GM21360 (cell line): ENCODE measurements around the gene AMBRA1.
"Not testable (repeated sequence)": the region's sequence is repeated elsewhere in the genome, so short reads cannot be mapped to it uniquely, and the experiment has no call there.

Experiments
- ATAC-seq: cut with Tn5 transposase; IDR thresholded peaks from one replicate; pipeline ENCODE4 v1.9.1; 2021; ENCODE audit warnings: mild to moderate bottlenecking, moderate library complexity; ENCODE audit not compliant: unreplicated experiment

Gene AMBRA1

GRCh38 chr11:46387456-46387855 is 206.4 kb downstream of the AMBRA1 start:
- ATAC-seq: no peak

DNA sequence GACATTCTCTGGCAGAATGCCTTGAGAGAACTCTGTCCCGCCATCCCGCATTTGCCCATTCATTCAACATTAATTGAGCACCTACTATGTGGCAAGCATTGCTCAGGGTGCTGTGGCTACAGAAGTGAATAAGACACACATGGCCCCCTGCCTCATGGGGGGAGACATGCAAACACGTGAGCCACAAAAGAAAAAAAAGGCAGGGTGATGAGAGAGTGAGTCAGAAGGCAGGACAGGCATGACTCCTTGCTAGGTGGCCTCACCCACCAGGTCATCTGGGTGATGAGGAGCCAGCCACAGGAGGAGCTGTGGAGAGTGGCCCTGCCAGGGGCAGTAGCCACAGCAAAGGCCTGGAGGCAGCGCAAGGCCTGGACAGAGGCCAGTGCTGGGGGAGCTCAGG is 207.1 kb downstream of the AMBRA1 start:
- no peak for ATAC-seq

DNA sequence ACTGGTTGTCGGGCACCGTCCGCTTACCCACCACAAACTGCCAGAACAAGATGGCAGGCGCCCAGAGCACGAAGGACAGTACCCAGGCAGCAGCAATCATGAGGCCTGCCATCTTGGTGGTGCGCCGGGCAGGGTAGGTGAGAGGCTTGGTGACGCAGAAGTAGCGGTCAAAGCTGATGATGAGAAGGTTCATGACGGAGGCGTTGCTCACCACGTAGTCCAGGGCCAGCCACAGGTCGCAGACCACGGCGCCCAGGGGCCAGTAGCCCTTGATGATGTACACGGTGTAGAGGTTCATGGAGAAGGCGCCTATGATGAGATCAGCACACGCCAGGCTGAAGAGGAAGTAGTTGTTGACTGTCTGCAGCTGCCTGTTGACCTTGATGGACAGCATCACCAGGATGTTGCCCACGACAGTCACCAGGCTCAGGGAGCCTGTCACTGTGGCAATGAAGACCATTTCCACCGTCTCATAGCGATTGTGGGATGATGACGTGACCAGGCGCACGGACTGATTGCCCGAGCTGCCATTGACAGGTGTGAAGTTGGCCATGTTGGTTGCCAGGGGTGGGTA is 207.7 kb downstream of the AMBRA1 start:
- ATAC-seq: no peak

DNA sequence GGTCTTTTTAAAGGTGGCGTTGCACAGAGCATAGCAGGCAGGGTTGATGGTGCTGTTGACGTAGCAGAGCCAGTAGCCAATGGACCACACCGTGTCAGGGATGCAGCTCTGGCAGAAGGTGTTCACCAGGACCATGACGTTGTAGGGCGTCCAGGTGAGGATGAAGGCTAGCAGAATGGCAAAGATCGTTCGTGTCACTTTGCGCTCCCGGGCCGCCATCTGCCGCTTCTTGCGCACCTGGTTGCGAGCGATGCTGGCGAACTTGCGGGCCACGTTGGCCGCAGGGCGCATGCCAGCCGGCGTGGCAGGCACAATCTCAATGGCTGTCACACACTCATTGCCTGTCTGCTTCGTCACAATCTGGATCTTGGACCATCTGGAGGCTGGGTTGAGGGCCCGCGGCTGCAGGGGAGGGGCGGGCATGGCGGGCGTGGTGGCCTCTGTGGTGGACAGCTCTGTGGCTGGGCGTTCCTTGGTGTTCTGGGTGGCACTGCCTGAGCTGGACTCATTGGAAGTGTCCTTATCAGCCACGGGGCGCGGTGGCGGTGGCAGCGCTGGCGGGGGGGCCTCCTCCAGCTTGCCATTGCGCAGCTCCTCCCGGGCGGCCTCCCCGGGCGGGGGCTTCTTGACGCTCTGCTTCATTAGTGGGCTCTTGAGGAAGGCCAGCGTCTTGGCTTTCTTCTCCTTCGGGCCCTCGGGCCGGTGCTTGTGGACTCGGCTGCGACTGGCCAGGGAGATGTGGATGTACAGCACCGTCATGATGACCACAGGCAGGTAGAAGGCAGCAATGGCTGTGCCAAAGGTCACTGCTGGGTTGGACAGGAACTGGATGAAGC is 208.4 kb downstream of the AMBRA1 start:
- no peak for ATAC-seq

DNA sequence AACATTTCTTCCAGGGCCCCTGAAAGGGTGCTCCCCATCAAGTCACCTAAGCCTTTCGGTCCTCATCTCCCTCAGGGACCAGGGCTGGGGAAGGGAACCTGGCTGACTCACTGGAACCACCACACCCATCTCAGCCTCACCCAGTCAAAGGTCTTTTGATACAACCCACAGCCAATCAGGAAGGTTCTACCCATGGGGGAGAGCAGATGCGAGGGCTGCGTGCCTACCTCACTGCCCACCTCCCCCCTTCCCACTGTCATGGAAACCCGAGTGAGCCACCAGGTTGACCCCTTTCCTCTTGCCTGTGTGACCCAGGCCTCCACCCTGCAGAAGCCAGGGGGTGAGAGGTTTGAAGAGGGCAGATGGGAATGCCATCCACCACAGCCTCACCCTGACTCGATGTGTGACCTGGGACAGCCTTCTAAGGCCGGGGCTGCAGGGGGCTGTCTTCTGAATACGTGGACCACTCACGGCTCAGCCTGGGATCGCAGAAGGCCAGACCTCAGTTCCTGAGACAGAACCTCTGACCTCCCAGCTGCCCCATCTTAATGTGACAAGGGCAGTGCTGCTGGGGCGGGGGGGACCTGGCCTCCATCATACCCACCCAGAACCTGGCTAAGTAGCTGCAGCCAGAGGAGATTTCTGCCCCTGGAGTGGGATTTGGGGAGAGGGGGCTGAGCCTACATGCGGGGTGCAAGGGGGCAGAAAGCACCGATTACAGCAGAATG is 209.7 kb downstream of the AMBRA1 start:
- no peak for ATAC-seq

GRCh38 chr11:46383404-46383758 is 210.4 kb downstream of the AMBRA1 start:
- ATAC-seq: no peak

- no peak for ATAC-seq
Measured at GRCh38 chr11:46382646-46383403, 211.0 kb downstream of the AMBRA1 start.

- ATAC-seq: no peak
Measured at GRCh38 chr11:46381819-46382645, 211.8 kb downstream of the AMBRA1 start.

DNA sequence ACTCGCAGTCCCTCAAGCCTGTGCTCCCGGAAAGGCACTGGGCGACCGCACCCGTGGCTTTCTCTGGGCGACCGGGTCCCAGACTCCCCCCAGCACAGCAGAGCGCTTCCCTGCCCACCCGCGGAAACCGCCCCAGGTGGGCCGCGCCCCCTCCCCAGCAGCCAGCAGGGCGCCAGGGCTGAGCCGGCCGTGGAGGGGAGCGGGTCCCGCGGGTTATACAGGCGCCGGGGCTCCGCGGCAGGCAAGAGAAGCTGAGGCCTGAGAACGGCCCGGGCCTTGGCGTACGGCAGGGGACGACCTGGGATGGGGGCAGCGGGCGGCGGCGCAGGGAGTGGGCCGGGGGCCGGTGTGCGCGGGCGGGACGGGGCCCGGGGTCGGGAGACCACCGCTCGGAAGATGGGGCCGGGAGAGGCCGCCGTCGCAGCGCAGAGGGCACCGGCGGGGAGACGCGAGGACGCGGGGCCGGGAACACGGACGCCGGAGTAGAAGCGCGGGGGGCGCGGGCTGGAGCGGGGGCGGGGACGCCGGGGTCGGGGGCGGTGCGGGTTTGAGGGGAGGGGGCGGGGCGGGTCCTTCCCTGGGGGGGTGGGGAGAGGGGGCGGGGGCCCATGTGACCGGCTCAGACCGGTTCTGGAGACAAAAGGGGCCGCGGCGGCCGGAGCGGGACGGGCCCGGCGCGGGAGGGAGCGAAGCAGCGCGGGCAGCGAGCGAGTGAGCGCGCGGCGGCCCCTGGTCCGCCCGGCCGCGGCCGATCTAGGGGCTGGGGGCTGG is 212.6 kb downstream of the AMBRA1 start, which contains the start of gene MDK:
MDK (plus strand) TSS at position 622 of the 771 bp plus-strand sequence. CDS start 389 bp downstream, outside the sequence.
- ATAC-seq: no peak

- ATAC-seq: no peak
Measured at GRCh38 chr11:46380340-46381047, 213.3 kb downstream of the AMBRA1 start.

DNA sequence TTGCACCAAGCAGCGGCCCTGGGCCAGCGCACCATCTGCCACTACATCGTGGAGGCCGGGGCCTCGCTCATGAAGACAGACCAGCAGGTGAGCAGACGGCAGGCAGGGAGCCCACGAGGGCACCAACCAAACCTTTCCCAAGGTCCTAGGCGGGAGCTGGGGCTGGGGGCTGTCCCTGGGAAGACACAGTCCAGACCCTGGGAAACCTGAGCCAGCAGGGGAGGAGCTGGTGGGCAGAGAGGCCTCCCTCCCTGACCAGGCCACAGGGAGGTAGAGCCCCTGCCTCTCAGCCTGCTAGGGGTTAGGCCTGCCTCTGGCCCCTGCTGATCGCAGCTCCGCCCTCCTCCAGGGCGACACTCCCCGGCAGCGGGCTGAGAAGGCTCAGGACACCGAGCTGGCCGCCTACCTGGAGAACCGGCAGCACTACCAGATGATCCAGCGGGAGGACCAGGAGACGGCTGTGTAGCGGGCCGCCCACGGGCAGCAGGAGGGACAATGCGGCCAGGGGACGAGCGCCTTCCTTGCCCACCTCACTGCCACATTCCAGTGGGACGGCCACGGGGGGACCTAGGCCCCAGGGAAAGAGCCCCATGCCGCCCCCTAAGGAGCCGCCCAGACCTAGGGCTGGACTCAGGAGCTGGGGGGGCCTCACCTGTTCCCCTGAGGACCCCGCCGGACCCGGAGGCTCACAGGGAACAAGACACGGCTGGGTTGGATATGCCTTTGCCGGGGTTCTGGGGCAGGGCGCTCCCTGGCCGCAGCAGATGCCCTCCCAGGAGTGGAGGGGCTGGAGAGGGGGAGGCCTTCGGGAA is 214.1 kb downstream of the AMBRA1 start:
- not testable (repeated sequence) for ATAC-seq

DNA sequence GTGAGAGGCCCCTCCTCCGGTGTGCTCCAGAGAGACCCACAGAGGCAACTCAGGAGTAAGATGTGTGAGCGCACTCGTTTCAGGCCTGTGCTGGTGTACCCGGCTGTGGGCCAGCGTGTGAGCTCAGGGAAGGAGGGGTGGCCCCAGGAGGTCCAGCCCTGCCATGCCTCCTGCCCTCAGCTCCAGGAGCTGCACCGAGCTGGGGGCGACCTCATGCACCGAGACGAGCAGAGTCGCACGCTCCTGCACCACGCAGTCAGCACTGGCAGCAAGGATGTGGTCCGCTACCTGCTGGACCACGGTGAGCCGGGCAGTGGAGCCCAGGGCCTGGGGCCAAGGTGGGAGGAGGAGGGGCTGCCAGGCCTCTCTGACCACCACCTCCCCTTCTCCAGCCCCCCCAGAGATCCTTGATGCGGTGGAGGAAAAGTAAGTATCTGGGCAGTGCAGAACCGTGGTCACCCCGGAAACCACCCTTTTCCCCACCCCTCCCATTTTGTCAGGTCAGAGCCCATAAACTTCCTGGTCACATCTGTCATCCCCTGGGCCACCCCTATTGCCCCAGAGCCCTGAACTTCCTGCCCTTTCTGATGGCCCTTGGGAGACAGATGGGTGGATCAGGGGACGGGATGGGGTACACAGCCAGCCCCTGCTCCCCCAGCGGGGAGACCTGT is 214.9 kb downstream of the AMBRA1 start:
- ATAC-seq: no peak

- no peak for ATAC-seq
Measured at GRCh38 chr11:46378296-46378695, 215.5 kb downstream of the AMBRA1 start.

DNA sequence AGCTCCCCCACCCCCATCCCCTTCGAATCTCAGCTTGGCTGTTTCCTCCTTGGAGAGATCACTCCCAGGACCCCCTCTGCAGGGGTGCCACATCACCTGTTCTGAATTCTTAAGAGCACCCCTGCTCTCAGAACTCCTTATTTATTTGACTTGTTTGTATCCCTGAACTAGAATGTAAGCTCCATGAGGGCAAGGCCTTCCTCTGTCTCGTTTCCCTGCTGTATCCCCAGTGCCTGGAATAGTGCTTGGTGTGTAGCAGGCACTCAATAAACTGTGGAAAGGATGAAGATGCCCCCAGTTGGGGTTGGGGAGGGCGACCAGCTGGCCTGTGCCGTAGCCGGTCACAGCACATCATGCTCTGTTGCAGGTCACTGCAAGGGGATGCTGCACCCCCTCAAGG is 216.0 kb downstream of the AMBRA1 start:
- no peak for ATAC-seq

- ATAC-seq: no peak
Measured at GRCh38 chr11:46377290-46377689, 216.5 kb downstream of the AMBRA1 start.

DNA sequence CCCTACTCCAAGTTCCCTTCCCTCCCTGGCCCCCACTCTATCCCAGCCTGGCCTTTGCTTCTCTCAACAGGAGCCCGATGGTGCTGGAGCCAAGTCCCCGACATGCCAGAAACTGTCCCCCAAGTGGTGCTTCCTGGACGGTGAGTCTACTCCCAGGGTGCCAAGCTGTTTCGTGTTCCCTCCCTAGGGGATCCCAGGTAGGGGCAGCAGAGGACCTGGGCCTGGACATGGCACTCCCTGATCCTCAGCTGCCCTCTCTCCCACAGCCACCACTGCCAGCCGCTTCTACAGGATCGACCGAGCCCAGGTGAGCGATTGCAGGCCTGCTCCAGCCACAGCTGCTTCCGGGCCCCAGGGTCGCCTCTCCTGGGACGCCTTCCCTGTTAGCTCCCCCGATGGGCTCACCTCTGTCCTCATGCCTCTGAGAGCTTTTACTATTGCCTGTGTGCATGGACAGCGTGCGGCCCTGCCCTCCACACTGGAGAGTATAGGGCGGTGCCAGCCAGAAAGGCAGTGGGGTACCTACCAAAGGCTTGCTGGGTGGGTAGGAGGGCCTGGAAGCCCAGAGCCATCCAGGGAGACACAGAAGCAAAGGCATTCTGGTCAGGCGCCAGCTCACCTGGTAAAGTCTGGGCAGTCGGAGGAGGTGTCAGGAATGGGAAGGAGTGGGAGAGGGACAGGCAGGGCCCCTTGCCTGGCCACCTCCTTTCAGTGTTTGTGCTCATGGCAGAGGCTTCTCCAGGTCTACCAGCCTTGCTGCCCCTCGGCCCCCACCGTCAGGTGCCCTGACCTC is 217.4 kb downstream of the AMBRA1 start:
- no peak for ATAC-seq
